ENCODE results near the gene RBM34.

DNA sequence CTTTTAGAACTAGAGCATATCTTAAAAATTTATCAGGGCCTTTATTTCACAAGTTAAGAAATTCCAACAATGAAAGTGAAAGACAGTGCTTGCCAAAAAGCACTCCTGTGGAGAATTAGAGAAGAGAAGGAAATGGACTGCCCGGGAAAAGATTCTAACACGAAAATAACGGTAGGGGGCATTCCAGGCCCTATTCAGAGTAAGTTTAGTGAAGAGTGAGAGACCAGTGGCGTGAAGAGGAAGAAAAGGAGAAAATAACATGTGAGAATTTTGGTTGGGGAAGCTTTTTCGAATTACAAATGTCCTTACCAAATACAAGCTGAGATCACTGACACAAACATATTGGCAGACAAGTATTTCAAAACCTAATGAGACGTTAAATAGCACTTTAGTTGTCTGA, 38.4 kb upstream of the RBM34 start:
- TF ChIP-seq, protein P1, sequence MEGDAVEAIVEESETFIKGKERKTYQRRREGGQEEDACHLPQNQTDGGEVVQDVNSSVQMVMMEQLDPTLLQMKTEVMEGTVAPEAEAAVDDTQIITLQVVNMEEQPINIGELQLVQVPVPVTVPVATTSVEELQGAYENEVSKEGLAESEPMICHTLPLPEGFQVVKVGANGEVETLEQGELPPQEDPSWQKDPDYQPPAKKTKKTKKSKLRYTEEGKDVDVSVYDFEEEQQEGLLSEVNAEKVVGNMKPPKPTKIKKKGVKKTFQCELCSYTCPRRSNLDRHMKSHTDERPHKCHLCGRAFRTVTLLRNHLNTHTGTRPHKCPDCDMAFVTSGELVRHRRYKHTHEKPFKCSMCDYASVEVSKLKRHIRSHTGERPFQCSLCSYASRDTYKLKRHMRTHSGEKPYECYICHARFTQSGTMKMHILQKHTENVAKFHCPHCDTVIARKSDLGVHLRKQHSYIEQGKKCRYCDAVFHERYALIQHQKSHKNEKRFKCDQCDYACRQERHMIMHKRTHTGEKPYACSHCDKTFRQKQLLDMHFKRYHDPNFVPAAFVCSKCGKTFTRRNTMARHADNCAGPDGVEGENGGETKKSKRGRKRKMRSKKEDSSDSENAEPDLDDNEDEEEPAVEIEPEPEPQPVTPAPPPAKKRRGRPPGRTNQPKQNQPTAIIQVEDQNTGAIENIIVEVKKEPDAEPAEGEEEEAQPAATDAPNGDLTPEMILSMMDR (IDR thresholded peaks at IDR 0.05; ENCODE audit: low read depth, low read length, poor library complexity, severe bottlenecking) = peak; percentile 50
- TF ChIP-seq EZH2phosphoT487 (IDR thresholded peaks at IDR 0.05; ENCODE audit: borderline replicate concordance, low read length) = no peak

Measured in DOHH2 (cell line).